Measurements from ENCODE around the gene TNFRSF21. TPM values are rescaled to one million over a fixed set of nuclear protein-coding genes. Genes with fewer than 3 reads are reported as not detected.

TNFRSF21 gene
- total and polyA plus RNA-seq, 2 of the 8 experiments (the other 6 are each of a cell fraction or from before 2014, with no cell fraction given): 16.4 to 52.7 TPM

- Histone ChIP-seq H2BK120ac (replicated peaks; ENCODE audit: low read depth, low read length) (no peak overlapping the region), H2AFZ (ENCODE audit: low read length) (no peak overlapping the region), H3K23ac (ENCODE audit: insufficient read length) (no peak overlapping the region), H3K79me2 (ENCODE audit: control insufficient read depth in 1 of 2, insufficient read depth in 2 of 2, low read length in 2 of 2) (peaks cover 0 to 16% of the 10 kb centered on the region in 2 experiments; a peak in 1 of 4 replicates), H2BK20ac (ENCODE audit: low read length) (no peak overlapping the region), H4K5ac (ENCODE audit: insufficient read length, low read depth, low read length) (no peak overlapping the region), H3K9ac (replicated peaks in 1 of 4; ENCODE audit: extremely low read depth in 1 of 4, low read depth in 3 of 4, low read length in 3 of 4) (no peak overlapping the region), H3K27me3 (replicated peaks in 1 of 4; ENCODE audit: control insufficient read depth in 3 of 4, extremely low read depth in 1 of 4, insufficient read depth in 3 of 4, low read length in 3 of 4) (no peaks in the 10 kb centered on the region), H3K4me3 (ENCODE audit: extremely low read depth in 1 of 4, insufficient read depth in 2 of 4, low read depth in 3 of 4, low read length in 4 of 4) (no peak overlapping the region), H2BK5ac (ENCODE audit: low read depth, low read length) (no peak overlapping the region), H2BK15ac (ENCODE audit: low read length) (no peak overlapping the region), H4K20me1 (replicated peaks in 1 of 2; ENCODE audit: control insufficient read depth in 1 of 2, insufficient read depth in 2 of 2, low read length in 2 of 2) (no peaks in the 10 kb centered on the region), H3K4ac (replicated peaks; ENCODE audit: insufficient read length, low read depth, low read length) (no peak overlapping the region), H3K14ac (ENCODE audit: insufficient read length) (no peak overlapping the region), H3K36me3 (ENCODE audit: control insufficient read depth in 2 of 4, insufficient read depth in 4 of 4, low read length in 3 of 4) (peaks cover 0 to 21% (median 9%) of the 10 kb centered on the region in 4 experiments; a peak in 4 of 8 replicates), H2BK12ac (ENCODE audit: low read depth, low read length) (no peak overlapping the region), H3K23me2 (ENCODE audit: low read depth, low read length) (no peaks in the 10 kb centered on the region), H4K8ac (ENCODE audit: extremely low read depth, insufficient read depth, low read length) (no peak overlapping the region), H3K9me3 (ENCODE audit: insufficient read depth in 2 of 2, low read depth in 1 of 2, low read length in 1 of 2) (no peaks in the 10 kb centered on the region), H4K91ac (replicated peaks; ENCODE audit: insufficient read length, low read length) (no peak overlapping the region), H2AK5ac (ENCODE audit: low read depth, low read length) (no peak overlapping the region), H3K18ac (ENCODE audit: extremely low read depth, low read length) (no peak overlapping the region), H3K27ac (ENCODE audit: low read depth, low read length) (no peak overlapping the region), H3K56ac (replicated peaks; ENCODE audit: insufficient read length, low read depth, low read length) (no peak overlapping the region), H3K4me1 (replicated peaks in 1 of 4; ENCODE audit: control insufficient read depth in 3 of 4, insufficient read depth in 4 of 4, low read length in 3 of 4) (peaks cover 0 to 4% (median 3%) of the 10 kb centered on the region in 4 experiments; a peak in 3 of 7 replicates), H3K79me1 (ENCODE audit: low read depth, low read length) (peaks cover 2% of the 10 kb centered on the region; the same call in 1 of the 2 replicates), H3K4me2 (ENCODE audit: insufficient read depth in 1 of 2, low read depth in 2 of 2, low read length in 2 of 2) (no peak overlapping the region)
- TF ChIP-seq JUN (IDR thresholded peaks at IDR 0.05; ENCODE audit: low read depth, low read length): no peak
- 93% methylated on average over 8 of the region's 8 CpGs; no CpG with 5 or more reads in 1 of the 2 experiments for WGBS, 2 experiments (ENCODE audit: extremely low coverage in 1 of 2, insufficient coverage in 1 of 2, insufficient read length in 1 of 2, insufficient replicate concordance in 2 of 2, low coverage in 1 of 2, low lambda C conversion rate in 2 of 2, missing lambda C conversion rate in 1 of 2)
- CTCF ChIA-PET (ENCODE audit: partially characterized antibody): interaction anchor here (1.0 to 1.6 kb wide), 4 partner anchors 11 to 139 kb away, joined by 3 to 7 read pairs (median 4); no protein-coding TSS in a partner anchor
- no peak for DNase-seq (ENCODE audit: low read depth in 1 of 2, low spot score in 2 of 2)
- no peak for FAIRE-seq
- POLR2A ChIA-PET (ENCODE audit: partially characterized antibody): interaction anchor here (1.1 to 1.2 kb wide), 2 partner anchors 23 to 502 kb away, joined by 3 to 4 read pairs; no protein-coding TSS in a partner anchor
Observed at GRCh38 chr6:47235964-47236760, 73.5 kb downstream of the TNFRSF21 start.
